ENCODE results near the gene DENND4A. TPM values are rescaled to one million over a fixed set of nuclear protein-coding genes. Genes with fewer than 3 reads are reported as not detected.

Gene DENND4A
- total RNA-seq, 1 experiment from 2014 or later = 16.9 TPM

- Mint-ChIP-seq H3K9me3 (ENCODE audit: unreplicated experiment) (no peaks in the 10 kb centered on the region), H3K27ac (ENCODE audit: low read depth, unreplicated experiment) (no peak overlapping the region), H3K36me3 (ENCODE audit: insufficient read depth, unreplicated experiment) (no peaks in the 10 kb centered on the region), H3K4me3 (ENCODE audit: unreplicated experiment) (no peak overlapping the region), H3K27me3 (ENCODE audit: insufficient read depth, unreplicated experiment) (no peaks in the 10 kb centered on the region), H3K4me1 (ENCODE audit: insufficient read depth, unreplicated experiment) (peaks cover 8% of the 10 kb centered on the region)
- no peak for TF ChIP-seq CTCF (IDR thresholded peaks at IDR 0.05; ENCODE audit: unreplicated experiment)
- ChIA-PET CTCF (interaction anchor here (5.2 kb wide), 1 partner anchor 201 kb away, joined by 24 read pairs; no protein-coding TSS in a partner anchor), POLR2A (no interaction called here)
- intact Hi-C loops (cut with micrococcal nuclease) = no loop called here
- DNase-seq (ENCODE audit: unreplicated experiment) = no peak
- no TSS peak for BruUV-seq (replicated peaks)
Observed at GRCh38 chr15:65839354-65839901, 47.3 kb upstream of the DENND4A start.

GRCh38 chr15:65837301-65838294 lies 45.5 kb upstream of the DENND4A start:
- Mint-ChIP-seq H3K4me1 (ENCODE audit: insufficient read depth, unreplicated experiment) (peaks cover 22% of the 10 kb centered on the region), H3K36me3 (ENCODE audit: insufficient read depth, unreplicated experiment) (no peaks in the 10 kb centered on the region), H3K27ac (ENCODE audit: low read depth, unreplicated experiment) (peak overlapping the region; percentile 43), H3K27me3 (ENCODE audit: insufficient read depth, unreplicated experiment) (no peaks in the 10 kb centered on the region), H3K4me3 (ENCODE audit: unreplicated experiment) (no peak overlapping the region), H3K9me3 (ENCODE audit: unreplicated experiment) (no peaks in the 10 kb centered on the region)
- ChIA-PET CTCF (interaction anchor here (0.6 to 5.2 kb wide), 7 partner anchors 19 to 312 kb away, joined by 3 to 24 read pairs (median 3); no protein-coding TSS in a partner anchor), POLR2A (interaction anchor here (1.5 kb wide), 1 partner anchor 33 kb away, joined by 3 read pairs; no protein-coding TSS in a partner anchor)
- intact Hi-C loops (cut with micrococcal nuclease) = no loop called here
- no peak for DNase-seq (ENCODE audit: unreplicated experiment)
- no TSS peak for BruUV-seq (replicated peaks)
- no peak for TF ChIP-seq CTCF (IDR thresholded peaks at IDR 0.05; ENCODE audit: unreplicated experiment)

- H3K9me3 Mint-ChIP-seq (ENCODE audit: unreplicated experiment) = no peaks in the 10 kb centered on the region
- DNase-seq (ENCODE audit: unreplicated experiment) = no peak
- ChIA-PET POLR2A (no interaction called here), CTCF (interaction anchor here (0.6 to 5.2 kb wide), 6 partner anchors 20 to 328 kb away, joined by 3 to 24 read pairs (median 3); no protein-coding TSS in a partner anchor)
- no peak overlapping the region for H3K27ac Mint-ChIP-seq (ENCODE audit: low read depth, unreplicated experiment)
- peaks cover 22% of the 10 kb centered on the region for H3K4me1 Mint-ChIP-seq (ENCODE audit: insufficient read depth, unreplicated experiment)
- no peak overlapping the region for H3K4me3 Mint-ChIP-seq (ENCODE audit: unreplicated experiment)
- BruUV-seq (replicated peaks) = no TSS peak
- peak; percentile 19 for TF ChIP-seq CTCF (IDR thresholded peaks at IDR 0.05; ENCODE audit: unreplicated experiment)
- H3K36me3 Mint-ChIP-seq (ENCODE audit: insufficient read depth, unreplicated experiment) = no peaks in the 10 kb centered on the region
- intact Hi-C loops (cut with micrococcal nuclease) = no loop called here
- no peaks in the 10 kb centered on the region for H3K27me3 Mint-ChIP-seq (ENCODE audit: insufficient read depth, unreplicated experiment)
Observed at GRCh38 chr15:65836665-65837064, 44.6 kb upstream of the DENND4A start.

GRCh38 chr15:65835447-65835846 lies 43.4 kb upstream of the DENND4A start:
- POLR2A ChIA-PET = interaction anchor here (1.4 kb wide), 1 partner anchor 18 kb away, joined by 3 read pairs; no protein-coding TSS in a partner anchor
- CTCF ChIA-PET = interaction anchor here (5.2 kb wide), 1 partner anchor 197 kb away, joined by 24 read pairs; no protein-coding TSS in a partner anchor
- no peak for TF ChIP-seq CTCF (IDR thresholded peaks at IDR 0.05; ENCODE audit: unreplicated experiment)
- Mint-ChIP-seq H3K27ac (ENCODE audit: low read depth, unreplicated experiment) (no peak overlapping the region), H3K4me1 (ENCODE audit: insufficient read depth, unreplicated experiment) (peaks cover 14% of the 10 kb centered on the region), H3K27me3 (ENCODE audit: insufficient read depth, unreplicated experiment) (no peaks in the 10 kb centered on the region), H3K36me3 (ENCODE audit: insufficient read depth, unreplicated experiment) (no peaks in the 10 kb centered on the region), H3K4me3 (ENCODE audit: unreplicated experiment) (no peak overlapping the region), H3K9me3 (ENCODE audit: unreplicated experiment) (no peaks in the 10 kb centered on the region)
- intact Hi-C loops (cut with micrococcal nuclease) = no loop called here
- BruUV-seq (replicated peaks) = no TSS peak
- DNase-seq (ENCODE audit: unreplicated experiment) = no peak
